HG03460 (cell line): Measurements from ENCODE around the gene PEAK3.

Experiments
- ATAC-seq: cut with Tn5 transposase; IDR thresholded peaks from one replicate; pipeline ENCODE4 v1.9.1; 2021; ENCODE audit not compliant: unreplicated experiment

PEAK3 gene

GRCh38 chr19:2315818-2316353, 33.9 kb upstream of the PEAK3 start:
- ATAC-seq: no peak

- no peak for ATAC-seq
Observed at GRCh38 chr19:2315121-2315817, 33.3 kb upstream of the PEAK3 start.

- no peak for ATAC-seq
Observed at GRCh38 chr19:2312820-2313501, 31.0 kb upstream of the PEAK3 start.

- ATAC-seq: no peak
Observed at GRCh38 chr19:2311093-2311492, 29.1 kb upstream of the PEAK3 start.

GRCh38 chr19:2309734-2310362, 27.9 kb upstream of the PEAK3 start:
- no peak for ATAC-seq

- no peak for ATAC-seq
Observed at GRCh38 chr19:2308114-2308556, 26.2 kb upstream of the PEAK3 start, which contains the start of gene LINGO3. LINGO3 (minus strand) TSS chr19:2308154; CDS start chr19:2291776, 16,378 bp downstream.

GRCh38 chr19:2307518-2308012, 25.6 kb upstream of the PEAK3 start:
- ATAC-seq: no peak

- ATAC-seq: no peak
Observed at GRCh38 chr19:2306971-2307370, 25.0 kb upstream of the PEAK3 start.

GRCh38 chr19:2306281-2306806, 24.4 kb upstream of the PEAK3 start:
- ATAC-seq: no peak

- ATAC-seq: no peak
Observed at GRCh38 chr19:2305452-2306280, 23.7 kb upstream of the PEAK3 start.

GRCh38 chr19:2303211-2303798, 21.3 kb upstream of the PEAK3 start:
- no peak for ATAC-seq

- no peak for ATAC-seq
Observed at GRCh38 chr19:2302319-2303210, 20.6 kb upstream of the PEAK3 start.

- ATAC-seq: no peak
Observed at GRCh38 chr19:2300533-2300932, 18.6 kb upstream of the PEAK3 start.

GRCh38 chr19:2296141-2296540, 14.2 kb upstream of the PEAK3 start:
- ATAC-seq: no peak

- no peak for ATAC-seq
Observed at GRCh38 chr19:2294687-2295335, 12.8 kb upstream of the PEAK3 start.

GRCh38 chr19:2291185-2291751, 9.3 kb upstream of the PEAK3 start:
- no peak for ATAC-seq

GRCh38 chr19:2290441-2291184, 8.6 kb upstream of the PEAK3 start:
- no peak for ATAC-seq
